Osteocyte (in vitro differentiated cells): ENCODE results near the gene ATF7IP2. TPM values are rescaled to one million over a fixed set of nuclear protein-coding genes. Genes with fewer than 3 reads are reported as not detected.
"Not testable (repeated sequence)": the region's sequence is repeated elsewhere in the genome, so short reads cannot be mapped to it uniquely, and the experiment has no call there.

Experiments used
- DNase-seq: peaks from one replicate; pipeline ENCODE4 v3.0.0; 2021; ENCODE audit warnings: mixed read lengths; ENCODE audit not compliant: unreplicated experiment; ENCODE audit errors: extremely low spot score
- H3K27ac Mint-ChIP-seq: one replicate; pipeline ENCODE4 v1.8.0; 2021; ENCODE audit warnings: mild to moderate bottlenecking, mixed read lengths; ENCODE audit not compliant: unreplicated experiment
- H3K27me3 Mint-ChIP-seq: one replicate; pipeline ENCODE4 v1.8.0; 2021; ENCODE audit warnings: mixed read lengths; ENCODE audit not compliant: unreplicated experiment
- H3K36me3 Mint-ChIP-seq: one replicate; pipeline ENCODE4 v1.8.0; 2021; ENCODE audit warnings: mixed read lengths; ENCODE audit not compliant: unreplicated experiment
- H3K4me1 Mint-ChIP-seq: one replicate; pipeline ENCODE4 v1.8.0; 2021; ENCODE audit warnings: mixed read lengths; ENCODE audit not compliant: unreplicated experiment
- H3K4me3 Mint-ChIP-seq: one replicate; pipeline ENCODE4 v1.8.0; 2021; ENCODE audit warnings: mild to moderate bottlenecking, moderate library complexity, mixed read lengths; ENCODE audit not compliant: unreplicated experiment
- H3K9me3 Mint-ChIP-seq: one replicate; pipeline ENCODE4 v1.8.0; 2021; ENCODE audit warnings: mixed read lengths; ENCODE audit not compliant: unreplicated experiment
- CTCF ChIP-seq: fragments of 200-600 bp; sonication (generic); IDR thresholded peaks from 2 replicates; pipeline ENCODE4 v1.5.0; 2021; ENCODE audit warnings: antibody characterized with exemption, mild to moderate bottlenecking, moderate library complexity
- total RNA-seq: library from RNA; stranded (reverse); gene quantifications from 2 replicates; pipeline ENCODE4 v1.2.1, GENCODE V29; 2021

The ATF7IP2 gene
- total RNA-seq, 1 donor from 2014 or later, result 7.2 TPM

GRCh38 chr16:10402975-10403374 is 17.1 kb downstream of the ATF7IP2 start:
- H3K4me1 Mint-ChIP-seq, result no peaks in the 10 kb centered on the region
- peaks cover 9% of the 10 kb centered on the region for H3K36me3 Mint-ChIP-seq
- no peak for DNase-seq
- no peak overlapping the region for H3K27ac Mint-ChIP-seq
- H3K27me3 Mint-ChIP-seq, result no peaks in the 10 kb centered on the region
- H3K9me3 Mint-ChIP-seq, result peaks cover 35% of the 10 kb centered on the region
- no peak for TF ChIP-seq CTCF
- no peak overlapping the region for H3K4me3 Mint-ChIP-seq

GRCh38 chr16:10405386-10405939 is 19.6 kb downstream of the ATF7IP2 start:
- H3K36me3 Mint-ChIP-seq, result peaks cover 14% of the 10 kb centered on the region

DNA sequence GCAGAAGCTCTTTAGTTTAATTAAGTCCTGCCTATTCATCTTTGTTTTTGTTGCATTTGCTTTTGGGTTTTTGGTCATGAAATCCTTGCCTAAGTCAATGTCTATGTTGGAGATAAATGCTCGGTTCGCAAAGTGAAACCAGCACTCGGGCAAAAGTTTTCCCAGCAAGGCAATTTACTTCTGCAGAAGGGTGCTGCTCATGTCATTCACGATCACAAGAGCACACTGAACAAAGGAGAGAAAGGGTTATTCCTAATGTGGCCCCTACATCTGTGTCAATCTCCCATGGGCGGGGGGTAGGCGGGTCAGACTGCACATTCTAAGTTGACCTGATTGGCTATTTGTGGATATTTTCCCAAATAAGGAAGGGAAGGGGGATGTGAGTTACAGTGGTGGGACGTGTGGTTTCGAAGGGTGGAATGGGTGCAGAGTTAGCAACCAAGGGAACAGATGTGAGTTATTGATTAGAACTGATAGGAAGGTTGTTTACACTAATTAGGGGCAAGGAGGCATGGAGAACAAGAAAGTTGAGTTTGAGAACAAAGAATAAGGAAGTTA is 23.0 kb downstream of the ATF7IP2 start:
- no peak for DNase-seq
- H3K27me3 Mint-ChIP-seq, result no peaks in the 10 kb centered on the region
- no peak overlapping the region for H3K4me3 Mint-ChIP-seq
- H3K27ac Mint-ChIP-seq, result no peak overlapping the region
- peaks cover 16% of the 10 kb centered on the region for H3K36me3 Mint-ChIP-seq
- TF ChIP-seq CTCF, result no peak
- H3K4me1 Mint-ChIP-seq, result no peaks in the 10 kb centered on the region
- H3K9me3 Mint-ChIP-seq, result peaks cover 61% of the 10 kb centered on the region

More at GRCh38 chr16:10405386-10405939, 19.6 kb downstream of the ATF7IP2 start:
- Mint-ChIP-seq H3K27me3 (no peaks in the 10 kb centered on the region), H3K4me1 (no peaks in the 10 kb centered on the region), H3K27ac (no peak overlapping the region), H3K4me3 (no peak overlapping the region), H3K9me3 (peaks cover 53% of the 10 kb centered on the region)
- TF ChIP-seq CTCF, result no peak
- no peak for DNase-seq

DNA sequence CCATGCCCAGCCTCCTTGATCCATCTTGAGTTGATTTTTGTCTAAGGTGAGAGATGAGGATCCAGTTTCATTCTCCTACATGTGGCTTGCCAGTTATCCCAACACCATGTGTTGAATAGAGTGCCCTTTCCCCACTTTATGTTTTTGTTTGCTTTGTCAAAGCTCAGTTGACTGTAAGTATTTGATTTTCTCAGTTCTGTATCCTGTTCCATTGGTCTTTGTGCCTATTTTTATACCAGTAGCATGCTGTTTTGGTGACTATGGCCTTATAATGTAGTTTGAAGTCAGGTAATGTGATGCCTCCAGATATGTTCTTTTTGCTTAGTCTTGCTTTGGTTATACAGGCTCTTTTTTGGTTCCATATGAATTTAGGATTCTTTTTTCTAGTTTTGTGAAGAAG is 23.9 kb downstream of the ATF7IP2 start:
- H3K27me3 Mint-ChIP-seq, DNase-seq, H3K4me3 Mint-ChIP-seq, H3K4me1 Mint-ChIP-seq, H3K27ac Mint-ChIP-seq: not testable (repeated sequence)
- Mint-ChIP-seq H3K36me3 (peaks cover 17% of the 10 kb centered on the region), H3K9me3 (peaks cover 68% of the 10 kb centered on the region)

DNA sequence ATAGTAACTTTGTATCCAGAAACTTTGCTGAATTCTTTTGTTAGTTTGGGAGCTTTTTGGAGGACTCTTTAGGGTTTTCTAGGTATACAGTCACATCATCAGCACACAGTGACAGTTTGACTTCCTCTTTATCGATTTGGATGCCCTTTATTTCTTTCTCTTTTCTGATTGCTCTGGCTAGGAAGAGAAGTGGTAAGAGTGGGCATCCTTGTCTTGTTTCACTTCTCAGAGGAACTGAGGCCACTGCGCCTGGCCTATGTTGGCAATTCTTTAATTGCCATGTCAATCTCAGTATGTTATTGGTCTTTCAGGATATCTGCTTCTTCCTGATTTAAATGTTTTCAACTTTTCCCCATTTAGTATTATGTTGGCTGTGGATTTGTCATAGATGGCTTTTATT is 24.6 kb downstream of the ATF7IP2 start:
- no peaks in the 10 kb centered on the region for H3K27me3 Mint-ChIP-seq
- no peak overlapping the region for H3K27ac Mint-ChIP-seq
- peaks cover 75% of the 10 kb centered on the region for H3K9me3 Mint-ChIP-seq
- no peak overlapping the region for H3K4me3 Mint-ChIP-seq
- no peak for TF ChIP-seq CTCF
- no peaks in the 10 kb centered on the region for H3K4me1 Mint-ChIP-seq
- H3K36me3 Mint-ChIP-seq, result peaks cover 22% of the 10 kb centered on the region
- DNase-seq, result no peak
